Measurements from ENCODE around the gene CD63.

DNA sequence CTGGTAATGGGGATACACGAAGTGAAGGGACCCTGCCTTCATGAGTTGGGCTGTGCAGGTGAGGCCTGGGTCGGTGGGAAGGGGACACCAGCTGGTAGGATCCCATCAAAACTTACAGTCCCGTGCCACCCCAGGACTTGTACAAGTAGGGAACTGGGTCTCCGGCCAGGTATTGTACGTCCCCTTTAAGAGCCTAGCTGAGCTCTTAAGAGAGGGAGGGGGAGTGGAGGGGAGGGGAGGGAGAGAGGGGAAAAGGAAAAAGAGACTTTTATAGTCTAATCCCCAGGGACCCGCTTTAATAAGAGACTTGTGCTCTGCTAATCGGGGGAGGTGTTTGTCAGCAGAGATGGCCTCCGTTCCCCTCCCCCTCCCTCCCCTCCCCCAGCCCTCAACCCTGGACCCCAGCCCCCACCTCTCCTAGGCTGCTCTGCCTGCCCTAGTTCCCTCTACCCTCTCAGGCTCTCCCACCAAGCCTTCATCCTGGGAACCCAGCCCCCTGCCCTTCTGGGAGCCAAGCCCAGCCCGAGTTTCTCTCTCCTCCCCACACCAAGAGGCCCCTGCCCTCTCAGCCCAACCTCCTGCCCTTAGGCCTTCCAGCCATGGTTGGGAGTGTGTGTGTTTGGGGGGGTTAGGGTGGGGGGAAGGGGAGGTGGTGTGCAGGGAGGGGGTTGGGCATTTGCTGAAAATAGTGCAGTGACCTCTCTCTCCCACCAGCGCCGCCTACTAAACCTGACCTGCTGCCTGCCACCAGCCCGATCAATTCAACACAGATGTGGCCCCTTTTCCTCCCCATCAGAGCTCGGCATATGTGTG is 16.8 kb upstream of the CD63 start:
- TF ChIP-seq, protein P1, sequence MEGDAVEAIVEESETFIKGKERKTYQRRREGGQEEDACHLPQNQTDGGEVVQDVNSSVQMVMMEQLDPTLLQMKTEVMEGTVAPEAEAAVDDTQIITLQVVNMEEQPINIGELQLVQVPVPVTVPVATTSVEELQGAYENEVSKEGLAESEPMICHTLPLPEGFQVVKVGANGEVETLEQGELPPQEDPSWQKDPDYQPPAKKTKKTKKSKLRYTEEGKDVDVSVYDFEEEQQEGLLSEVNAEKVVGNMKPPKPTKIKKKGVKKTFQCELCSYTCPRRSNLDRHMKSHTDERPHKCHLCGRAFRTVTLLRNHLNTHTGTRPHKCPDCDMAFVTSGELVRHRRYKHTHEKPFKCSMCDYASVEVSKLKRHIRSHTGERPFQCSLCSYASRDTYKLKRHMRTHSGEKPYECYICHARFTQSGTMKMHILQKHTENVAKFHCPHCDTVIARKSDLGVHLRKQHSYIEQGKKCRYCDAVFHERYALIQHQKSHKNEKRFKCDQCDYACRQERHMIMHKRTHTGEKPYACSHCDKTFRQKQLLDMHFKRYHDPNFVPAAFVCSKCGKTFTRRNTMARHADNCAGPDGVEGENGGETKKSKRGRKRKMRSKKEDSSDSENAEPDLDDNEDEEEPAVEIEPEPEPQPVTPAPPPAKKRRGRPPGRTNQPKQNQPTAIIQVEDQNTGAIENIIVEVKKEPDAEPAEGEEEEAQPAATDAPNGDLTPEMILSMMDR (conservative IDR thresholded peaks at IDR 0.05), result no peak
- no peak for TF ChIP-seq ZFX (IDR thresholded peaks at IDR 0.05)

All from C4-2B (cell line).